Peyer's patch (tissue), 4 donors: Measurements from ENCODE around the gene ASXL3. TPM values are rescaled to one million over a fixed set of nuclear protein-coding genes. Genes with fewer than 3 reads are reported as not detected.
A peak's percentile ranks its signal among the peaks of the same experiment; 100 is the strongest.

Source experiments
- DNase-seq, 3 donors: peaks; one replicate each; pipeline ENCODE4 v3.0.0-alpha.2; 2017 to 2019
- H3K27ac ChIP-seq, 4 donors: fragments of 200-600 bp; sonication (generic); one replicate each; pipeline ENCODE4 v1.5.1; 2016 to 2019
- H3K27me3 ChIP-seq, 2 donors: fragments of 200-600 bp; sonication (generic); one replicate each; pipeline ENCODE4 v1.5.1; 2019
- H3K36me3 ChIP-seq, 3 donors: fragments of 200-600 bp; sonication (generic); one replicate each; pipeline ENCODE4 v1.5.1; 2016 to 2019
- H3K4me1 ChIP-seq, 4 donors: fragments of 200-600 bp; sonication (generic); one replicate each; pipeline ENCODE4 v1.5.1; 2016 to 2019
- H3K4me3 ChIP-seq, 4 donors: fragments of 200-600 bp; sonication (generic); 1 replicate in 3 of 4; 2 replicates in 1 of 4; pipeline ENCODE4 v1.5.1; 2016 to 2019; ENCODE audit warnings: mild to moderate bottlenecking in 1 of 4
- H3K9me3 ChIP-seq, 4 donors: fragments of 200-600 bp; sonication (generic); one replicate each; pipeline ENCODE4 v1.5.1; 2016 to 2019; ENCODE audit warnings: mild to moderate bottlenecking in 1 of 4
- CTCF ChIP-seq, 6 experiments: fragments of 450-650 bp in 4 of 6; fragments of 200-600 bp in 2 of 6; sonication (generic) in 1 of 6; IDR thresholded peaks; one replicate each; pipeline ENCODE4 v1.5.1; 2017 to 2019; ENCODE audit warnings: antibody characterized with exemption in 6 of 6, mild to moderate bottlenecking in 3 of 6, moderate library complexity in 1 of 6
- POLR2A ChIP-seq, 2 donors: fragments of 450-650 bp; IDR thresholded peaks; one replicate each; pipeline ENCODE4 v1.5.1; 2017; ENCODE audit warnings: antibody characterized with exemption in 2 of 2, mild to moderate bottlenecking in 2 of 2, moderate library complexity in 2 of 2
- total RNA-seq, 4 donors: library from RNA; depleted of rRNA; stranded (reverse); fragments of >200 nt; gene quantifications; one replicate each; pipeline ENCODE4 v1.1.0, GENCODE V29; 2016

ASXL3 gene
- 10 to 100 TPM in 1 of 4 donors, 1 to 10 TPM in 3; 1.5 to 10.9 (median 3.7) TPM for total RNA-seq

- no peak for TF ChIP-seq CTCF (IDR thresholded peaks at IDR 0.05)
- peak in 1 of 2 donors; percentile 13 for TF ChIP-seq POLR2A (IDR thresholded peaks at IDR 0.05)
- peak in 2 of 3 donors; percentile 75 to 77 for DNase-seq
- H3K27me3 ChIP-seq, result no peaks in the 10 kb centered on the region
- H3K9me3 ChIP-seq, result no peaks in the 10 kb centered on the region
- H3K4me1 ChIP-seq, result no peaks in the 10 kb centered on the region
- no peaks in the 10 kb centered on the region for H3K36me3 ChIP-seq
- peak within 1 kb of the TSS; percentile 57 to 82 (median 70) for H3K27ac ChIP-seq
- peak within 1 kb of the TSS; percentile 38 to 81 (median 62) for H3K4me3 ChIP-seq
Observed at GRCh38 chr18:33577685-33578517, at the start of gene ASXL3. ASXL3 (plus strand) TSS chr18:33578219; CDS start chr18:33578632, 413 bp downstream.

GRCh38 chr18:33532978-33533377 is 45.0 kb upstream of the ASXL3 start:
- Histone ChIP-seq H3K4me3 (no peak overlapping the region), H3K27me3 (no peaks in the 10 kb centered on the region), H3K9me3 (no peaks in the 10 kb centered on the region), H3K36me3 (no peaks in the 10 kb centered on the region), H3K4me1 (peaks cover 0 to 3% (median 0%) of the 10 kb centered on the region in 4 donors), H3K27ac (peak overlapping the region in 1 of 4 donors; percentile 42)
- DNase-seq, result no peak
- no peak for TF ChIP-seq CTCF (IDR thresholded peaks at IDR 0.05)
- TF ChIP-seq POLR2A (IDR thresholded peaks at IDR 0.05), result no peak

- H3K9me3 ChIP-seq, result no peaks in the 10 kb centered on the region
- TF ChIP-seq POLR2A (IDR thresholded peaks at IDR 0.05) (no peak), CTCF (IDR thresholded peaks at IDR 0.05) (no peak)
Observed at GRCh38 chr18:33536904-33537303, 41.1 kb upstream of the ASXL3 start.

GRCh38 chr18:33538418-33539042 is 39.5 kb upstream of the ASXL3 start:
- Histone ChIP-seq H3K4me1 (no peaks in the 10 kb centered on the region), H3K27ac (no peak overlapping the region), H3K9me3 (no peaks in the 10 kb centered on the region), H3K36me3 (no peaks in the 10 kb centered on the region), H3K4me3 (no peak overlapping the region), H3K27me3 (no peaks in the 10 kb centered on the region)
- no peak for DNase-seq
- TF ChIP-seq POLR2A (IDR thresholded peaks at IDR 0.05) (no peak), CTCF (IDR thresholded peaks at IDR 0.05) (no peak)

More at GRCh38 chr18:33536904-33537303, 41.1 kb upstream of the ASXL3 start:
- Histone ChIP-seq H3K27me3 (no peaks in the 10 kb centered on the region), H3K27ac (no peak overlapping the region), H3K36me3 (no peaks in the 10 kb centered on the region), H3K4me1 (peaks cover 0 to 3% (median 0%) of the 10 kb centered on the region in 4 donors), H3K4me3 (no peak overlapping the region)
- DNase-seq, result no peak

- no peak for DNase-seq
- H3K36me3 ChIP-seq, result no peaks in the 10 kb centered on the region
- H3K4me1 ChIP-seq, result no peaks in the 10 kb centered on the region
- H3K27ac ChIP-seq, result no peak overlapping the region
- H3K4me3 ChIP-seq, result no peak overlapping the region
- TF ChIP-seq POLR2A (IDR thresholded peaks at IDR 0.05) (no peak), CTCF (IDR thresholded peaks at IDR 0.05) (no peak)
- no peaks in the 10 kb centered on the region for H3K9me3 ChIP-seq
- H3K27me3 ChIP-seq, result no peaks in the 10 kb centered on the region
Observed at GRCh38 chr18:33540392-33540791, 37.6 kb upstream of the ASXL3 start.
